OCI-LY7 (cell line): ENCODE results near the gene SLC16A10. TPM values are rescaled to one million over a fixed set of nuclear protein-coding genes. Genes with fewer than 3 reads are reported as not detected.

Source experiments
- BruUV-seq: library from RNA; stranded (reverse); fragments of 400-500 nt; replicated peaks from 2 replicates; lab custom pipeline; 2021; lab: Mats Ljungman, UMichigan
- CTCF ChIA-PET: fragments of 300-600 bp; sonication (Branson Sonifier 250); formaldehyde crosslinking; loops from one replicate; lab custom pipeline; 2022; ENCODE audit warnings: antibody characterized with exemption; ENCODE audit not compliant: unreplicated experiment; lab: Charles Lee
- POLR2A ChIA-PET: fragments of 300-600 bp; sonication (Branson Sonifier 250); formaldehyde crosslinking; loops from one replicate; lab custom pipeline; 2022; ENCODE audit warnings: antibody characterized with exemption; lab: Charles Lee
- DNase-seq: peaks from one replicate; pipeline ENCODE4 v3.0.0-alpha.2; 2015; ENCODE audit warnings: low spot score
- H2AFZ ChIP-seq: fragments of 200-600 bp; sonication (generic), shearing (Covaris generic); 2 replicates; pipeline ENCODE4 v1.6.1; 2014; ENCODE audit warnings: mild to moderate bottlenecking, antibody characterized with exemption, low read length, moderate library complexity
- H3K27ac ChIP-seq: fragments of 200-600 bp; sonication (generic); 2 replicates; pipeline ENCODE4 v1.5.1; 2014; ENCODE audit warnings: mixed run types, low read depth, mild to moderate bottlenecking, moderate library complexity, low read length, inconsistent platforms; ENCODE audit not compliant: poor library complexity, severe bottlenecking
- H3K36me3 ChIP-seq: fragments of 200-600 bp; sonication (generic); 2 replicates; pipeline ENCODE4 v1.6.1; 2014; ENCODE audit warnings: mild to moderate bottlenecking, antibody characterized with exemption, low read length, moderate library complexity, mixed read lengths; ENCODE audit not compliant: insufficient read depth
- H3K4me1 ChIP-seq: fragments of 200-600 bp; sonication (generic); 2 replicates; pipeline ENCODE4 v1.5.1; 2014; ENCODE audit warnings: mild to moderate bottlenecking, low read length; ENCODE audit not compliant: insufficient read depth, poor library complexity, severe bottlenecking
- H3K4me2 ChIP-seq: fragments of 200-600 bp; sonication (generic); 2 replicates; pipeline ENCODE4 v1.6.1; 2014; ENCODE audit warnings: mild to moderate bottlenecking, low read length
- H3K4me3 ChIP-seq: fragments of 200-600 bp; sonication (generic); 2 replicates; pipeline ENCODE4 v1.5.1; 2014; ENCODE audit warnings: mild to moderate bottlenecking, low read depth, low read length; ENCODE audit not compliant: poor library complexity, severe bottlenecking
- H3K79me2 ChIP-seq: fragments of 200-600 bp; sonication (generic); 2 replicates; pipeline ENCODE4 v1.6.1; 2016; ENCODE audit warnings: low read depth, mild to moderate bottlenecking, low read length, moderate library complexity, mixed read lengths; ENCODE audit not compliant: insufficient read depth
- H3K9me2 ChIP-seq: fragments of 200-600 bp; sonication (generic); 2 replicates; pipeline ENCODE4 v1.6.1; 2016; ENCODE audit warnings: mild to moderate bottlenecking, low read length, mixed read lengths; ENCODE audit not compliant: insufficient read depth
- H3K9me3 ChIP-seq: fragments of 200-600 bp; sonication (generic); 2 replicates; pipeline ENCODE4 v1.6.1; 2014; ENCODE audit warnings: mild to moderate bottlenecking, mixed run types, low read length, mixed read lengths
- H4K20me1 ChIP-seq: fragments of 200-600 bp; sonication (generic); 2 replicates; pipeline ENCODE4 v1.6.1; 2014; ENCODE audit warnings: mild to moderate bottlenecking, antibody characterized with exemption, low read length, moderate library complexity, mixed read lengths; ENCODE audit not compliant: insufficient read depth
- EZH2phosphoT487 ChIP-seq: fragments of 200-600 bp; sonication (generic); IDR thresholded peaks from 2 replicates; pipeline ENCODE4 v1.6.1; 2018; ENCODE audit warnings: low read depth, borderline replicate concordance, mild to moderate bottlenecking, mixed run types, antibody characterized with exemption, low read length, moderate library complexity, mixed read lengths
- intact Hi-C: fragments of 100-400 bp; cut with micrococcal nuclease; formaldehyde crosslinking; loops from one replicate; pipeline ENCODE4 v1.10.0; 2022; ENCODE audit not compliant: unreplicated experiment
- total RNA-seq, 2 experiments: library from RNA; depleted of rRNA in 1 of 2; stranded (reverse); fragments of >200 nt in 1 of 2; shearing (Covaris generic) in 1 of 2; gene quantifications; 2 replicates each; pipeline ENCODE4 v1.2.3, GENCODE V29; 2014 to 2022
- TF ChIP-seq, protein P1 (sequence below): fragments of 200-600 bp; sonication (generic); conservative IDR thresholded peaks from 2 replicates; pipeline ENCODE4 v1.5.1; 2014; ENCODE audit warnings: mild to moderate bottlenecking, antibody characterized with exemption, low read length, moderate library complexity, mixed read lengths

SLC16A10 gene
- total RNA-seq, 2 experiments from 2014 or later: not detected

- POLR2A ChIA-PET: interaction anchor here (0.6 kb wide), 1 partner anchor 228 kb away, joined by 4 read pairs; no protein-coding TSS in a partner anchor
- no TSS peak for BruUV-seq
- Histone ChIP-seq H3K4me1 (no peaks in the 10 kb centered on the region), H3K9me3 (no peaks in the 10 kb centered on the region), H2AFZ (no peak overlapping the region), H3K4me3 (no peak overlapping the region), H3K9me2 (no peaks in the 10 kb centered on the region), H3K4me2 (no peak overlapping the region), H3K79me2 (no peaks in the 10 kb centered on the region), H3K27ac (no peak overlapping the region), H4K20me1 (no peaks in the 10 kb centered on the region), H3K36me3 (no peaks in the 10 kb centered on the region)
- intact Hi-C loops: no loop called here
- CTCF ChIA-PET: no interaction called here
- DNase-seq: no peak
- TF ChIP-seq, protein P1, sequence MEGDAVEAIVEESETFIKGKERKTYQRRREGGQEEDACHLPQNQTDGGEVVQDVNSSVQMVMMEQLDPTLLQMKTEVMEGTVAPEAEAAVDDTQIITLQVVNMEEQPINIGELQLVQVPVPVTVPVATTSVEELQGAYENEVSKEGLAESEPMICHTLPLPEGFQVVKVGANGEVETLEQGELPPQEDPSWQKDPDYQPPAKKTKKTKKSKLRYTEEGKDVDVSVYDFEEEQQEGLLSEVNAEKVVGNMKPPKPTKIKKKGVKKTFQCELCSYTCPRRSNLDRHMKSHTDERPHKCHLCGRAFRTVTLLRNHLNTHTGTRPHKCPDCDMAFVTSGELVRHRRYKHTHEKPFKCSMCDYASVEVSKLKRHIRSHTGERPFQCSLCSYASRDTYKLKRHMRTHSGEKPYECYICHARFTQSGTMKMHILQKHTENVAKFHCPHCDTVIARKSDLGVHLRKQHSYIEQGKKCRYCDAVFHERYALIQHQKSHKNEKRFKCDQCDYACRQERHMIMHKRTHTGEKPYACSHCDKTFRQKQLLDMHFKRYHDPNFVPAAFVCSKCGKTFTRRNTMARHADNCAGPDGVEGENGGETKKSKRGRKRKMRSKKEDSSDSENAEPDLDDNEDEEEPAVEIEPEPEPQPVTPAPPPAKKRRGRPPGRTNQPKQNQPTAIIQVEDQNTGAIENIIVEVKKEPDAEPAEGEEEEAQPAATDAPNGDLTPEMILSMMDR: no peak
- no peak for TF ChIP-seq EZH2phosphoT487
These were observed 11.1 kb upstream of the SLC16A10 start for GRCh38 chr6:111076024-111076695.

DNA sequence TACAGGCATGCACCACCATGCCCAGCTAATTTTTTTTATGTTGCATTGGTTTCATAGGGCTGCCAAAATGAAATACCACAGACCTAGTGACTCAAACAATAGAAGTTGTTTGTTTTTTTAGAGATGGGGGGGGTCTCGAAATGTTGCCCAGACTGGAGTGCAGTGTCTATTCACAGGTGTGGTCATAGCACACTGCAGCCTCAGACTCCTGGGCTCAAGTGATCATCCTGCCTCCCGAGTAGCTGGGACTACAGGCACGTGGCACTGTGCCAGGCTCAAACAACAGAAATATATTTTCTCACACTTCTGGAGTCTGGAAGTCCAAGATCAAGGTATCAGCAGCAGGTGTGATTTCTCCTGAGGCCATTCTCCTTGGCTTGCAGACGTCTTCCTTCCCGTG lies 6.6 kb upstream of the SLC16A10 start:
- no peak for TF ChIP-seq EZH2phosphoT487
- TF ChIP-seq, protein P1: no peak
- POLR2A ChIA-PET: no interaction called here
- H2AFZ ChIP-seq: no peak overlapping the region
- no peaks in the 10 kb centered on the region for H4K20me1 ChIP-seq
- CTCF ChIA-PET: no interaction called here
- no peaks in the 10 kb centered on the region for H3K9me3 ChIP-seq
- H3K4me1 ChIP-seq: no peaks in the 10 kb centered on the region
- no peaks in the 10 kb centered on the region for H3K36me3 ChIP-seq
- H3K9me2 ChIP-seq: no peaks in the 10 kb centered on the region
- intact Hi-C loops: no loop called here
- BruUV-seq: no TSS peak
- no peak overlapping the region for H3K27ac ChIP-seq
- DNase-seq: no peak
- H3K79me2 ChIP-seq: no peaks in the 10 kb centered on the region
- no peak overlapping the region for H3K4me3 ChIP-seq
- H3K4me2 ChIP-seq: no peak overlapping the region

GRCh38 chr6:111086685-111087084 lies 618 bp upstream of the SLC16A10 start:
- no peak overlapping the region for H2AFZ ChIP-seq
- H3K27ac ChIP-seq: no peak overlapping the region
- no peaks in the 10 kb centered on the region for H3K4me1 ChIP-seq
- BruUV-seq: no TSS peak
- H4K20me1 ChIP-seq: no peaks in the 10 kb centered on the region
- TF ChIP-seq, protein P1: no peak
- TF ChIP-seq EZH2phosphoT487: no peak
- no peaks in the 10 kb centered on the region for H3K79me2 ChIP-seq
- H3K4me2 ChIP-seq: peak overlapping the region; percentile 30; the same call in 1 of the 2 replicates
- no peaks in the 10 kb centered on the region for H3K9me2 ChIP-seq
- ChIA-PET POLR2A (interaction anchor here (0.5 kb wide), 1 partner anchor 16 kb away, joined by 4 read pairs; no protein-coding TSS in a partner anchor), CTCF (no interaction called here)
- no peak for DNase-seq
- no peaks in the 10 kb centered on the region for H3K36me3 ChIP-seq
- H3K4me3 ChIP-seq: peak overlapping the region; percentile 23
- intact Hi-C loops: no loop called here
- H3K9me3 ChIP-seq: no peaks in the 10 kb centered on the region
